Measurements from ENCODE around the gene AHI1. TPM values are rescaled to one million over a fixed set of nuclear protein-coding genes. Genes with fewer than 3 reads are reported as not detected.

The AHI1 gene
- total and polyA plus RNA-seq, 2 of the 13 experiments (the other 11 are each of a cell fraction or from before 2014, with no cell fraction given), result 7.2 to 18.6 TPM

DNA sequence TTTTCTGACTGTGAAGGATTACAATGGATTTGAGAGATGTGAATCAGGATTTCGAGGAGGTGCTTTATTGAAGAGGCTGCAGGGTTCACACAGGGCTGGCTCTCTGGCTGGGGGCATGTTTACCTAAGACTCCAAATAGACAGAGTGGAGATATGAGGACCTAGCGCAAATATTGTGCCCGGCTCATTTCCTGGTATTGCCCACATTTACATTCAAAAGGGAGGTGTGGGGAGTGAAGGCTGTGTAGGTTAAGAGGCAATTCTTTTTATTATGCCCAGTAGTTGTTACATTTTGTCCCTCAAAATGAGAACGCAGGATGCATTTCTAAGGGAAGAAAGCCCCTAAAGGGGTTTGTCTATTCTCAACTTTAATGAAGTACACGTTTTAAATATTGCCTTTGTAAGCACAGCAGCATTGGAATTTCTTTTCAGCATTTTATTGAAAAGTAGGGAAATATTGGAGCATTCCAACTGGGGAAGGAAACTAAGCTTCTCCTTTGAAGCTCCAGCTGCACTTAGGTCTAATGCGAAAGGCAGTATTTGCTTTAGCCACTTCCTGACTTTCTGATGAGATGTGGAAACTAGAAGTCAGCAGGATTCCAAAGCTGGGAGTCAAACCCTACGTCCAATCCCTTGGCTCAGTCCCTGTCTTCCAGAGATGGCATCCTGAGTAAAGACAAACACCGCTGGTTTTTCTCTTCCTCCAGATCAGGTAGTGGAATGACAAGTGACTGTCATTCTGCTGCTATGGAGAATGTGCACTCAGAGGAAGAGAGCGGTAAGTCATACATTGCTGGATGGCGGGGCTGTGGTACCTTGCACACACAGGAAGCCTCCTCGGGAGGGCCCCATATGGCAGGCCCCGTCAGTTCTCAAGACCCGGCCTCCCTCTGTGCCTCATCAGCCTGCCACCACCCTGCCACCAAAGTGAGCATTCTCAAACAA is 245.8 kb downstream of the AHI1 start (continued):
- TF ChIP-seq LCORL (IDR thresholded peaks at IDR 0.05), result no peak
- peak; percentile 64; the same call in 1 of the 2 replicates for TF ChIP-seq LCORL (CRISPR knock-in tag; IDR thresholded peaks at IDR 0.05)
- no peak for TF ChIP-seq SP140L (CRISPR knock-in tag; IDR thresholded peaks at IDR 0.05; ENCODE audit: borderline replicate concordance)
- TF ChIP-seq ZZZ3 (CRISPR knock-in tag; IDR thresholded peaks at IDR 0.05; ENCODE audit: borderline replicate concordance), result no peak
- peak; percentile 66 for TF ChIP-seq FOSL2 (CRISPR knock-in tag; IDR thresholded peaks at IDR 0.05)
- no peak for TF ChIP-seq POLR2AphosphoS5 (IDR thresholded peaks at IDR 0.05; ENCODE audit: low read depth, low read length)
- peak; percentile 21; the same call in 1 of the 2 replicates for TF ChIP-seq SP5 (CRISPR knock-in tag; IDR thresholded peaks at IDR 0.05; ENCODE audit: borderline replicate concordance, low read depth)
- TF ChIP-seq CEBPG (CRISPR knock-in tag; IDR thresholded peaks at IDR 0.05), result 0 out of 2 replicates have a peak, but pooled peaks have one; percentile 30
- TF ChIP-seq ZNF747 (CRISPR knock-in tag; IDR thresholded peaks at IDR 0.05; ENCODE audit: borderline replicate concordance), result 0 out of 2 replicates have a peak, but pooled peaks have one; percentile 24
- TF ChIP-seq CREM (IDR thresholded peaks at IDR 0.05), result 0 out of 2 replicates have a peak, but pooled peaks have one; percentile 34
- TF ChIP-seq CREM (CRISPR knock-in tag; IDR thresholded peaks at IDR 0.05), result no peak
- TF ChIP-seq KLF6 (CRISPR knock-in tag; IDR thresholded peaks at IDR 0.05), result no peak

DNA sequence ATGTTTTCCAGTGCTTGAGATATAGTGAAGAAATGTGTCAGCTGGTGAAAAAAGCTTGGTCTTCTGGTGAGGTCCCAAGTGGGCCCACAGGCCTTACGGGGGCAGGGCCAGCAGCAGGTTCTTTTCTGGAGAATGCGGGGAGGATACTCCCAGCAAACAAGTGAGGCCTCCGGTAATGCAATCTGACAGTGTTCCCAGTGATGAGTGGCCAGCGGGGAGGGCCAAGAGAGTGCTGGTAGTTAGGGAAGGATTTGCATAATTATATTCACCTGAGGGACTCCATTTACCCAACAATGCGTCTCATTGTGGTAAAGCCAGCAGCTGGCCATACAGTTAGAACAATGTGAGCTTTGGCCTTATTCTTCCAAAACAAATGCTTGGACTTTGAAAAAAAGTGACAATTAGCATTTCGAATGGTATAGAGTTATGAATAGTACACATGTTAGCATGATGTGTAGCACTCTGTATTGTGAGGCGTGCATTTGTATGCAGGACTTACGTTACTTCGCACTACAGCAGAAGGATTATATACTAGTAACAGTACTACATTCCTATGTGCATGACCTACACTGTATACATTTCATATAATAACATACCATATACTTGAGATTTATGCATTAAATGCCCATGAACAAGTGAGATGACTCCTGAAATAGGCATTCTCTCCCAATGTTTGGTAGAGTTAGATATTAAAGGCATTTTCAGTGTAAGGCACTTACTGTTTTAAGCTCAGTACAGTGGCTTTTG is 246.6 kb downstream of the AHI1 start:
- intact Hi-C loops (cut with micrococcal nuclease; ENCODE audit: unreplicated experiment), result loop anchor here (5.0 kb wide), 1 partner anchor 171 kb away; no protein-coding TSS in a partner anchor
- H2AFZ ChIP-seq (ENCODE audit: low read length), result no peak overlapping the region
- H4K20me1 ChIP-seq (ENCODE audit: insufficient read depth, low read length), result no peaks in the 10 kb centered on the region
- H3K4me2 ChIP-seq (ENCODE audit: low read depth, low read length), result peak overlapping the region; percentile 48
- 60% methylated on average over 9 of the region's 9 CpGs for WGBS (ENCODE audit: low lambda C conversion rate)
- peaks cover 39% of the 10 kb centered on the region for H3K4me1 ChIP-seq (ENCODE audit: insufficient read depth, low read length)
- peak overlapping the region; percentile 28 for H3K27ac ChIP-seq (ENCODE audit: extremely low read length, insufficient read depth, low read length)
- H3K4me3 ChIP-seq (replicated peaks in 1 of 3; ENCODE audit: insufficient read depth in 1 of 3, low read depth in 2 of 3, low read length in 3 of 3), result peak overlapping the region in 1 of 3 experiments; percentile 9; a peak in 1 of 6 replicates
- DNase-seq (ENCODE audit: low spot score), result peak; percentile 49
- H3K9ac ChIP-seq (ENCODE audit: insufficient read depth, low read depth, low read length), result no peak overlapping the region
- ChIA-PET CTCF (ENCODE audit: low intra/inter-chr PET ratio, low total read pairs) (no interaction called here), POLR2A (no interaction called here)
- peak; percentile 41 for ATAC-seq
- H3K27me3 ChIP-seq (ENCODE audit: control insufficient read depth in 1 of 2, insufficient read depth in 2 of 2, low read length in 2 of 2), result no peaks in the 10 kb centered on the region; a peak in 1 of 5 replicates
- peak; percentile 32 for FAIRE-seq
- in situ Hi-C loops (cut with HindIII; ENCODE audit: extremely low pct_ligation_motif_present, low pct_unique_long_range_greater_than_20kb), result no loop called here
- no peaks in the 10 kb centered on the region for H3K79me2 ChIP-seq (ENCODE audit: insufficient read depth, low read length)
- H3K36me3 ChIP-seq (replicated peaks in 1 of 2; ENCODE audit: control insufficient read depth in 1 of 2, insufficient read depth in 2 of 2, low read length in 2 of 2), result no peaks in the 10 kb centered on the region
- no TSS peak for BruUV-seq (replicated peaks)
- H3K9me3 ChIP-seq (ENCODE audit: low read length), result no peaks in the 10 kb centered on the region
- no peak for TF ChIP-seq PHF5A (CRISPR knock-in tag; IDR thresholded peaks at IDR 0.05; ENCODE audit: low read depth, unreplicated experiment)
- TF ChIP-seq, protein P1, sequence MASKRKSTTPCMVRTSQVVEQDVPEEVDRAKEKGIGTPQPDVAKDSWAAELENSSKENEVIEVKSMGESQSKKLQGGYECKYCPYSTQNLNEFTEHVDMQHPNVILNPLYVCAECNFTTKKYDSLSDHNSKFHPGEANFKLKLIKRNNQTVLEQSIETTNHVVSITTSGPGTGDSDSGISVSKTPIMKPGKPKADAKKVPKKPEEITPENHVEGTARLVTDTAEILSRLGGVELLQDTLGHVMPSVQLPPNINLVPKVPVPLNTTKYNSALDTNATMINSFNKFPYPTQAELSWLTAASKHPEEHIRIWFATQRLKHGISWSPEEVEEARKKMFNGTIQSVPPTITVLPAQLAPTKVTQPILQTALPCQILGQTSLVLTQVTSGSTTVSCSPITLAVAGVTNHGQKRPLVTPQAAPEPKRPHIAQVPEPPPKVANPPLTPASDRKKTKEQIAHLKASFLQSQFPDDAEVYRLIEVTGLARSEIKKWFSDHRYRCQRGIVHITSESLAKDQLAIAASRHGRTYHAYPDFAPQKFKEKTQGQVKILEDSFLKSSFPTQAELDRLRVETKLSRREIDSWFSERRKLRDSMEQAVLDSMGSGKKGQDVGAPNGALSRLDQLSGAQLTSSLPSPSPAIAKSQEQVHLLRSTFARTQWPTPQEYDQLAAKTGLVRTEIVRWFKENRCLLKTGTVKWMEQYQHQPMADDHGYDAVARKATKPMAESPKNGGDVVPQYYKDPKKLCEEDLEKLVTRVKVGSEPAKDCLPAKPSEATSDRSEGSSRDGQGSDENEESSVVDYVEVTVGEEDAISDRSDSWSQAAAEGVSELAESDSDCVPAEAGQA (IDR thresholded peaks at IDR 0.05; ENCODE audit: low read depth), result no peak
- TF ChIP-seq, protein P1 (CRISPR knock-in tag; IDR thresholded peaks at IDR 0.05; ENCODE audit: borderline replicate concordance), result no peak
- TF ChIP-seq RARA (CRISPR knock-in tag; IDR thresholded peaks at IDR 0.05), result no peak
- no peak for TF ChIP-seq SMARCC2 (IDR thresholded peaks at IDR 0.05)
- no peak for TF ChIP-seq ZNF761 (CRISPR knock-in tag; conservative IDR thresholded peaks at IDR 0.05)
